Measurements from ENCODE around the gene TAF1D. TPM values are rescaled to one million over a fixed set of nuclear protein-coding genes. Genes with fewer than 3 reads are reported as not detected.
"Not testable (repeated sequence)": the region's sequence is repeated elsewhere in the genome, so short reads cannot be mapped to it uniquely, and the experiment has no call there.

TAF1D gene
- total RNA-seq, 1 donor from 2014 or later: 157 TPM

- no peak for DNase-seq
Measured at GRCh38 chr11:93747122-93747521, 5.8 kb upstream of the TAF1D start.

- no peak for DNase-seq
Measured at GRCh38 chr11:93746101-93746500, 4.8 kb upstream of the TAF1D start.

GRCh38 chr11:93745005-93745755 lies 3.9 kb upstream of the TAF1D start:
- DNase-seq: not testable (repeated sequence)

GRCh38 chr11:93744669-93745004 lies 3.3 kb upstream of the TAF1D start:
- DNase-seq: no peak

GRCh38 chr11:93743291-93743690 lies 2.0 kb upstream of the TAF1D start:
- DNase-seq: no peak

- no peak for DNase-seq
Measured at GRCh38 chr11:93741882-93742226, 559 bp upstream of the TAF1D start.

- DNase-seq: no peak
Measured at GRCh38 chr11:93740730-93741093, 583 bp downstream of the TAF1D start.

- DNase-seq: no peak
Measured at GRCh38 chr11:93740031-93740729, 1.1 kb downstream of the TAF1D start.

GRCh38 chr11:93738647-93739081 lies 2.6 kb downstream of the TAF1D start:
- no peak for DNase-seq

GRCh38 chr11:93737904-93738612 lies 3.2 kb downstream of the TAF1D start:
- no peak for DNase-seq

- no peak for DNase-seq
Measured at GRCh38 chr11:93736129-93736528, 5.2 kb downstream of the TAF1D start.

GRCh38 chr11:93735627-93736026 lies 5.7 kb downstream of the TAF1D start:
- no peak for DNase-seq

- DNase-seq: no peak
Measured at GRCh38 chr11:93734427-93735222, 6.7 kb downstream of the TAF1D start.

- DNase-seq: no peak
Measured at GRCh38 chr11:93733474-93733873, 7.8 kb downstream of the TAF1D start.

GRCh38 chr11:93732237-93732892 lies 8.9 kb downstream of the TAF1D start:
- no peak for DNase-seq

GRCh38 chr11:93730108-93731107 lies 10.9 kb downstream of the TAF1D start:
- no peak for DNase-seq

GRCh38 chr11:93729129-93729616 lies 12.1 kb downstream of the TAF1D start:
- no peak for DNase-seq

GRCh38 chr11:93728792-93729128 lies 12.5 kb downstream of the TAF1D start:
- DNase-seq: no peak

GRCh38 chr11:93727985-93728791 lies 13.1 kb downstream of the TAF1D start:
- no peak for DNase-seq

- no peak for DNase-seq
Measured at GRCh38 chr11:93724089-93724488, 17.2 kb downstream of the TAF1D start.

Measured in occipital lobe (tissue), 2 donors.